ENCODE measurements around the gene TADA3.

The TADA3 gene, protein sequence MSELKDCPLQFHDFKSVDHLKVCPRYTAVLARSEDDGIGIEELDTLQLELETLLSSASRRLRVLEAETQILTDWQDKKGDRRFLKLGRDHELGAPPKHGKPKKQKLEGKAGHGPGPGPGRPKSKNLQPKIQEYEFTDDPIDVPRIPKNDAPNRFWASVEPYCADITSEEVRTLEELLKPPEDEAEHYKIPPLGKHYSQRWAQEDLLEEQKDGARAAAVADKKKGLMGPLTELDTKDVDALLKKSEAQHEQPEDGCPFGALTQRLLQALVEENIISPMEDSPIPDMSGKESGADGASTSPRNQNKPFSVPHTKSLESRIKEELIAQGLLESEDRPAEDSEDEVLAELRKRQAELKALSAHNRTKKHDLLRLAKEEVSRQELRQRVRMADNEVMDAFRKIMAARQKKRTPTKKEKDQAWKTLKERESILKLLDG

DNA sequence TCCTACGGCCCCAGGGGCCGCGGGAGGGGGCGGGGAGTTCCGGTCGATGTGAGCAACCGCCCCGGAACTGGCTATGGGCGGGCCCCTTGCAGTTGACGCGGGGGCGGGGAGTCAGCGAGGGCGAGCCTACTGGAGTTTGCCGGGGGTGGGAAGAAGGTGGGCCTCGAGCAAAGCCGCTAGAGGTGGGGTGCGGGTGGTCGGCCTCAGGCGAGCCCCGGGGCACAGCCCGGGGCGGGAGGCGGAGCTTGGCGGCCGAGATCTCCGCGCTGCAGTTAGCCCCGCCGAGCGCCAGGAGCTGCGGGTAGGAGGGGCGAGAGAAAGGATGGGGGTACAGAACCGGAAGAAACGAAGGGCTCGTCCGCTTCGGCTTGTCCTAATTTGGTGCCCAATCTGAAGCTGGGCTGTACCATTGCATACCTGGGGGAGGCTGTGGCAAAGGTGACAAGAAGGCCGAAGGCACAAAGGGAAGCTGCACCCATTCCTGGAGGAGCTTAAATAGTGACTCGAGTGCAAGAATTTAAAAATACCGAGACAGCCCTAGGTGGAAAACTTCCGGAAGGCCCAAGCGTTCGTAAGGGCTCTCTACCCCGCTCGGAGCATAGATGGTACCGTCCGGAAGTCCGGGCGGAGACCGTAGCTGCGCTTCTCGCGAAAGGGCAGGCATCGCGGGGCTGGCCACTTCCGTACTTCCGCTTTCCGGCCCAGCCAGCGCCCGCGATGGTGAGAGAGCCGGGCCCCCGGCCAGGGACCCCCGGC is at the start of gene TADA3, which contains the start of gene ARPC4:
Gene TADA3, minus strand, starts transcription at position 69 of the 756 bp plus-strand sequence. CDS start 1,007 bp downstream, outside the sequence.
Gene ARPC4, plus strand, starts transcription at position 678 of the 756 bp plus-strand sequence. Its CDS starts 40 bp downstream, at position 718.
- H3K27ac ChIP-seq (ENCODE audit: poor library complexity, severe bottlenecking): peak within 1 kb of the TSS; percentile 70
- peaks cover 39% of the 10 kb centered on the region for H3K36me3 ChIP-seq (ENCODE audit: low read depth)
- no peaks in the 10 kb centered on the region for H3K27me3 ChIP-seq (ENCODE audit: insufficient read depth, poor library complexity, severe bottlenecking)
- H3K4me3 ChIP-seq (ENCODE audit: severe bottlenecking): peak within 1 kb of the TSS; percentile 72
- TF ChIP-seq CTCF (IDR thresholded peaks at IDR 0.05; ENCODE audit: poor library complexity, severe bottlenecking): no peak
- ATAC-seq (ENCODE audit: low read depth): peak; percentile 87
- peaks cover 2% of the 10 kb centered on the region for H3K4me1 ChIP-seq (ENCODE audit: insufficient read depth, poor library complexity, severe bottlenecking)
- DNase-seq (ENCODE audit: low spot score): peak; percentile 89
- H3K9me3 ChIP-seq (ENCODE audit: severe bottlenecking): no peaks in the 10 kb centered on the region

DNA sequence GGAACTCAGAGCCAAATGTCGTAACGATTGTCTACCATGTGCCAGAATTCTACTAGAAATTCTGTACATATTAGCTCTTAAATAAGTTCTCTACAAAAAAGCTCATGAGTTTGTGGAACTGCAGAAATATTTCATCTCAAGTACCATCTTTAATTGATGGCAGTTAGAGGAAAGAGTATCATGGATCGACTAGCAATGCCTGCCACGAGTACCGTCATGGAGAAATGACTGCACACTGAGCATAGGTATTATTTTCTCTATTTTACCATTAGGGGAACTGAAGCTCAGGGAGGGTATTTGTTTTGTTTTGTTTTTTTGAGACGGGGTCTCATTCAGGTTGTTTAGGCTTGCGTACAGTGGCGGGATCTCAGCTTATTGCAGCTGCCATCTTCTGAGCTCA is 48.7 kb upstream of the TADA3 start:
- H3K27ac ChIP-seq (ENCODE audit: poor library complexity, severe bottlenecking): no peak overlapping the region
- peaks cover 4% of the 10 kb centered on the region for H3K4me1 ChIP-seq (ENCODE audit: insufficient read depth, poor library complexity, severe bottlenecking)
- H3K27me3 ChIP-seq (ENCODE audit: insufficient read depth, poor library complexity, severe bottlenecking): no peaks in the 10 kb centered on the region
- ATAC-seq (ENCODE audit: low read depth) (no peak), DNase-seq (ENCODE audit: low spot score) (no peak)
- TF ChIP-seq CTCF (IDR thresholded peaks at IDR 0.05; ENCODE audit: poor library complexity, severe bottlenecking): no peak
- H3K9me3 ChIP-seq (ENCODE audit: severe bottlenecking): no peaks in the 10 kb centered on the region
- no peak overlapping the region for H3K4me3 ChIP-seq (ENCODE audit: severe bottlenecking)
- peaks cover 30% of the 10 kb centered on the region for H3K36me3 ChIP-seq (ENCODE audit: low read depth)

GRCh38 chr3:9838856-9839255 is 46.6 kb upstream of the TADA3 start:
- peaks cover 4% of the 10 kb centered on the region for H3K4me1 ChIP-seq (ENCODE audit: insufficient read depth, poor library complexity, severe bottlenecking)
- DNase-seq (ENCODE audit: low spot score): no peak
- H3K36me3 ChIP-seq (ENCODE audit: low read depth): peaks cover 30% of the 10 kb centered on the region
- TF ChIP-seq CTCF (IDR thresholded peaks at IDR 0.05; ENCODE audit: poor library complexity, severe bottlenecking): no peak
- no peak overlapping the region for H3K4me3 ChIP-seq (ENCODE audit: severe bottlenecking)
- no peaks in the 10 kb centered on the region for H3K27me3 ChIP-seq (ENCODE audit: insufficient read depth, poor library complexity, severe bottlenecking)
- no peaks in the 10 kb centered on the region for H3K9me3 ChIP-seq (ENCODE audit: severe bottlenecking)
- ATAC-seq (ENCODE audit: low read depth): no peak
- no peak overlapping the region for H3K27ac ChIP-seq (ENCODE audit: poor library complexity, severe bottlenecking)

DNA sequence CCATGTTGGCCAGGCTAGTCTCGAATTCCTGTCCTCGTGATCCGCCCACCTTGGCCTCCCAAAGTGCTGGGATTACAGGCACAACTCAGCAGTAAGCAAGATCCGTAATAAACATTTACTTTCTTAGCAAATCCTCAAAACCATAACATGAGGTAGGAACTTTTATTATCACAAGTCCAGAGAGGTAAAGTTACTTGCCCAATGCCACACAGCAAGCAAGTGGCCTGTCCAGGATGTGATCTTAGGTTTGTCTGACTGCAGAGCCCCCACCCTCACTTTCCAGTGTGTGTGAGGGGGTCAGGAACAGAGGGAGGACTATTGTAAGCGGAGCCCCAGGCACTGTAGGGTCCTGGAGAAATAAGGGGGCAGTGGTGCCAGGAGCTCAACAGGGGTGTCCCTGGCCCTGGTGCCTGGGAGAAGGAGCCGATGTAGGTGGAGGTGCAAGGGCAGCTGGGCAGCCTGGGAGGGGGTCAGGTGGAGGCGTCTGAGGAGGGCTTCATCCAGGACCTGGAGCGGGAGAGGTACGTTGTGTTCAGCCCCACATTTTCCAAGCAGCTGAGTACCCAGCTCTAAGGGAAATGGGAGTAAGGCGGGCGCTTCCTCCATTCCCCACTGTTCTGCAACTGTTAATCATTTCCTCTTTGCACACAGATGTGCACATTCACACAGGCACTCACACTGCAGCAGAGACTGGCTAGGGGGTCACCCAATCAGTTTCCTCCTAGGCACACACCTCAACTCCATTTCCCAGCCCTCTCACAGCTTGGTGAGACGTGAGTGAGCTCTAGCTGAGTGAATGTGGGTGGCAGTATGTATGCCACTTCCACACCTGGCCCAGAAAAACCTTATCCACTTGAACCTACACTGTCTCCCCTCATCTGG is 45.7 kb upstream of the TADA3 start:
- peaks cover 30% of the 10 kb centered on the region for H3K36me3 ChIP-seq (ENCODE audit: low read depth)
- H3K27ac ChIP-seq (ENCODE audit: poor library complexity, severe bottlenecking): no peak overlapping the region
- no peaks in the 10 kb centered on the region for H3K27me3 ChIP-seq (ENCODE audit: insufficient read depth, poor library complexity, severe bottlenecking)
- H3K4me1 ChIP-seq (ENCODE audit: insufficient read depth, poor library complexity, severe bottlenecking): peaks cover 3% of the 10 kb centered on the region
- H3K9me3 ChIP-seq (ENCODE audit: severe bottlenecking): no peaks in the 10 kb centered on the region
- H3K4me3 ChIP-seq (ENCODE audit: severe bottlenecking): no peak overlapping the region
- no peak for ATAC-seq (ENCODE audit: low read depth)
- DNase-seq (ENCODE audit: low spot score): no peak
- TF ChIP-seq CTCF (IDR thresholded peaks at IDR 0.05; ENCODE audit: poor library complexity, severe bottlenecking): no peak

Measured in RWPE2 (cell line).